Measurements from ENCODE around the gene WNT11.

GRCh38 chr11:76140912-76141574 is 65.3 kb downstream of the WNT11 start:
- TF ChIP-seq CTCF (IDR thresholded peaks at IDR 0.05) (no peak), POLR2A (IDR thresholded peaks at IDR 0.05) (no peak)
